Measurements from ENCODE around the gene PRKACA.

DNA sequence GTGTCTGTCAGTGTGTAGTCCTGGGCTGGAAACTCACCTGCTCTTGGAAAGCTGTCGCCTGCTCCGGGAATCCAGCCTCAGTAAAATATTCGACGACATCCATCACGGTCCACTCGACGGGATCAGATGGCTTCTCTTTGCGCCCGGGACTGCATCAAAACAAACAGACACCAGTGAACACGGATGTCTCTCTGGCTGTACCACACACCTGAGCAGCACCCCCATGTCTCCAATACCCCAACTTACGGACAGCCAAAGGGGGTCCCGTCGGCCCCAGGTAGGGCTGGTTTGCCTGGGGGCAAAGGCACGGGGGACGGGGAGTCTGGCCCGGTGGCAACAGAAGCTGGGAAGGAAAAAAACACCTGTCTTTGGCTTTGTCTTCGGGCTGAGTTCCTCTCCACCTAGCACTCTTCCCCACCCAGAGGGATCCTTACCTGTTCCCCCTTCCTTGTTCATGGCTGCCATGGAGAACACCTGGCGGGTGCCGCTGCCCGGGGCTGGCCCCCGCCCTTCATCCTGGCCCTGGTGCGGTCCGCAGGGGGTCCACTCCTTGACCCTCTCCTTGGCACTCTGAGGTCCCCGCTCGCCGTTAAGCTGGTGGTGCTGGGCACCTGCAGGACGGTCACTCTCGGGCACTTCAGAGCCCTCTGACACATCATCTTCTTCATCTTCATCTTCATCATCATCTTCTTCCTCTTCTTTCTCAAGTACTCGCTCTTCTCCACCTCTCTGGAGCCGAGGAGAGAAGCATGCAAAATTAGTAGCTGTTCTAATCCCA, 28.7 kb downstream of the PRKACA start:
- TF ChIP-seq, protein P1, sequence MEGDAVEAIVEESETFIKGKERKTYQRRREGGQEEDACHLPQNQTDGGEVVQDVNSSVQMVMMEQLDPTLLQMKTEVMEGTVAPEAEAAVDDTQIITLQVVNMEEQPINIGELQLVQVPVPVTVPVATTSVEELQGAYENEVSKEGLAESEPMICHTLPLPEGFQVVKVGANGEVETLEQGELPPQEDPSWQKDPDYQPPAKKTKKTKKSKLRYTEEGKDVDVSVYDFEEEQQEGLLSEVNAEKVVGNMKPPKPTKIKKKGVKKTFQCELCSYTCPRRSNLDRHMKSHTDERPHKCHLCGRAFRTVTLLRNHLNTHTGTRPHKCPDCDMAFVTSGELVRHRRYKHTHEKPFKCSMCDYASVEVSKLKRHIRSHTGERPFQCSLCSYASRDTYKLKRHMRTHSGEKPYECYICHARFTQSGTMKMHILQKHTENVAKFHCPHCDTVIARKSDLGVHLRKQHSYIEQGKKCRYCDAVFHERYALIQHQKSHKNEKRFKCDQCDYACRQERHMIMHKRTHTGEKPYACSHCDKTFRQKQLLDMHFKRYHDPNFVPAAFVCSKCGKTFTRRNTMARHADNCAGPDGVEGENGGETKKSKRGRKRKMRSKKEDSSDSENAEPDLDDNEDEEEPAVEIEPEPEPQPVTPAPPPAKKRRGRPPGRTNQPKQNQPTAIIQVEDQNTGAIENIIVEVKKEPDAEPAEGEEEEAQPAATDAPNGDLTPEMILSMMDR (IDR thresholded peaks at IDR 0.05; ENCODE audit: low read length) = no peak
- TF ChIP-seq EZH2phosphoT487 (IDR thresholded peaks at IDR 0.05; ENCODE audit: low read length) = no peak
